Activated T-cell treated with anti-CD3 and anti-CD28 coated beads for 1 hour (primary cell): Measurements from ENCODE around the gene KAT6B.
"Not testable (repeated sequence)": the region's sequence is repeated elsewhere in the genome, so short reads cannot be mapped to it uniquely, and the experiment has no call there.

ENCODE experiments used
- DNase-seq: peaks from one replicate; pipeline ENCODE4 v3.0.0-alpha.2; 2020; ENCODE audit warnings: low read depth

The KAT6B gene

DNA sequence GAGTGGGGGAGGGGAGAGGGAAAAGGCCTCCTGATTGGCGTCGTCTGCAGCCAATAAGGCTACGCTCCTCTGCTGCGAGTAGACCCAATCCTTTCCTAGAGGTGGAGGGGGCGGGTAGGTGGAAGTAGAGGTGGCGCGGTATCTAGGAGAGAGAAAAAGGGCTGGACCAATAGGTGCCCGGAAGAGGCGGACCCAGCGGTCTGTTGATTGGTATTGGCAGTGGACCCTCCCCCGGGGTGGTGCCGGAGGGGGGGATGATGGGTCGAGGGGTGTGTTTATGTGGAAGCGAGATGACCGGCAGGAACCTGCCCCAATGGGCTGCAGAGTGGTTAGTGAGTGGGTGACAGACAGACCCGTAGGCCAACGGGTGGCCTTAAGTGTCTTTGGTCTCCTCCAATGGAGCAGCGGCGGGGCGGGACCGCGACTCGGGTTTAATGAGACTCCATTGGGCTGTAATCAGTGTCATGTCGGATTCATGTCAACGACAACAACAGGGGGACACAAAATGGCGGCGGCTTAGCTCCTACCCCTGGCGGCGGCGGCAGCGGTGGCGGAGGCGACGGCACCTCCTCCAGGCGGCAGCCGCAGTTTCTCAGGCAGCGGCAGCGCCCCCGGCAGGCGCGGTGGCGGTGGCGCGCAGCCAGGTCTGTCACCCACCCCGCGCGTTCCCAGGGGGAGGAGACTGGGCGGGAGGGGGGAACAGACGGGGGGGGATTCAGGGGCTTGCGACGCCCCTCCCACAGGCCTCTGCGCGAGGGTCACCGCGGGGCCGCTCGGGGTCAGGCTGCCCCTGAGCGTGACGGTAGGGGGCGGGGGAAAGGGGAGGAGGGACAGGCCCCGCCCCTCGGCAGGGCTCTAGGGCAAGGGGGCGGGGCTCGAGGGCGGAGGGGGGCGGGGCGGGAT, at the start of gene KAT6B:
TSS of gene KAT6B (plus strand) at position 459 of the 903 bp plus-strand sequence. CDS start 16,258 bp downstream, outside the sequence.
- peak; percentile 99 for DNase-seq

DNA sequence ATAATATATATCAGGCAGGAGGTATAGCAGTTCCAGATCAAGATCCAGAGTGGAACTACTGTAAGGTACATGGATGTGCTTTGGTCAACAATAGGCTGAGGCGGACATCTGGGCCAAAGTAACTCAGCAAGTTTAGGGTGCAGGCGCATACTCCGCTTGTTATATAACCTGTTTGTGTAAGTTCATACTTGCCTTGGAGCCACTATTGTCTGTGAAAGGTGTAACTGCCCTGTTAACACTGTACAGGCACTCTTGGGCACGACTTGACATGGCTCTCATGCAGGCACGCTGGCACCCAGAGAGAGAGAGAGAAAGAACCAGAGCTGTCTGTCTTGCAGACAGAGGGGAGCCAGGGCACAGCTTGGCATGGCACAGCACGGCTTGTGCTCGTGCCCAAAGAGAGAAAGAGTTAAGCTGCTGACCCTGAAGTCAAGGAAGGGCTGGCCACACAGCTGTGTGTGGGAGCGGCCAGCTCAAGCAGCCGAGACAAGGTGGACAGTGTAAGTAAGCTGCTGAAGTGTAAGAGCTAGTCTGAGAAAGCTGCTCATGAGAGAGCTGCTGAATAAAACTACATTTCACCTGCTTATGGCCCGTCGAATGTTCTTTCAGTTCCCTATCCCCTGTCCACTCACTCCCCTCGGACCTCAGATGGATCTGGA, 47.8 kb upstream of the KAT6B start:
- no peak for DNase-seq

DNA sequence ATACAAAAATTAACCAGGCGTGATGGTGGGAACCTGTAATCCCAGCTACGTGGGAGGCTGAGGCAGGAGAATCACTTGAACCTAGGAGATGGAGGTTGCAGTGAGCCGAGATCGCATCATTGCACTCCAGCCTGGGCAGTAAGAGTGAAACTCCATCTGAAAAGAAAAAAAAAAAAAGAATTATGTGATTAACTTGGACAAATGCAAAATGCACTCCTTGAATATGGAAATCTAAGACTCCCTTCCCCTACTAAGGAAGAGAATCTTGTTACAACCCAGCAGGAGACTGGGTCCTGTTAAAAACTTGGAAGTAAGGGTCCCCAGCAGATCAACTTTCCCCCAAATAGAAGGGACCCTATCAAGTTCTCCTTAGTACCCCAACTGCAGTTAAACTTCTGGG, 44.5 kb upstream of the KAT6B start:
- not testable (repeated sequence) for DNase-seq

DNA sequence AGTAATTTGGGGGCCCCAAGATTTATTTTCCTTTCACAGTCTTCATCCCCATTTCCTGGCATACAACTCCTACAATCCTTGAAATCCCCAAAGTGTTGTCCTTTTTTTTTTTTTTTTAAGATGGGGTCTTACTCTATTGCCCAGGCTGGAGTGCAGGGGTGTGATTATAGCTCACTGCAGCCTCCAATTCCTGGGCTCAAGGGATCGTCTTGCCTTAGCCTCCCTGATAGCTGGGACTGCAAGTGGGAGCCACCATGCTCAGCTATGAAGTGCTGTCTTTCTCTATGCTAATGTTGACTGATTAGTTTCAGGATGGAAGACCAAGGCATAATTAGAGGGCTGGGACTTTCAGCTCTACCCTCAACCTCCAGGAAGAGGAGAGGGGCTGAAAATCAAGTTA, 41.9 kb upstream of the KAT6B start:
- DNase-seq, result no peak

DNA sequence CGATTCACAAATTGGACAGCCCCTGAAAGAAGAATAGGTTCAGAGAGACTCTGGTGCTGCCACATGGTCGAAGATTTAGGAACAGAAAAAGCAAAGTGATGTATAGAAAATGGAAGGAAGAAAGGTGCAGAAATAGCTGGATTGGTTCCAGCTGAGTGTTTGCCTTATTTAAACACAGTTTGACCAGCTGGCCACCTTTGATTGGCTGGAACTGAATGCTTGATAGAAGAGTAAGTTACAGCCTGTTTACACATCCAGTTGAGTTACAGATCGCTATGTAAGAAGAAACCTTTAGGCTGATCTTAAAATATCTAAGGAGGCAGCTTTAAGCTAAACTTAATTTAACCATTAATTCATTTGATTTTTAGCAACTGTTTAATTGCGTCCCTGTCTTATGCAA, 40.3 kb upstream of the KAT6B start:
- no peak for DNase-seq

DNA sequence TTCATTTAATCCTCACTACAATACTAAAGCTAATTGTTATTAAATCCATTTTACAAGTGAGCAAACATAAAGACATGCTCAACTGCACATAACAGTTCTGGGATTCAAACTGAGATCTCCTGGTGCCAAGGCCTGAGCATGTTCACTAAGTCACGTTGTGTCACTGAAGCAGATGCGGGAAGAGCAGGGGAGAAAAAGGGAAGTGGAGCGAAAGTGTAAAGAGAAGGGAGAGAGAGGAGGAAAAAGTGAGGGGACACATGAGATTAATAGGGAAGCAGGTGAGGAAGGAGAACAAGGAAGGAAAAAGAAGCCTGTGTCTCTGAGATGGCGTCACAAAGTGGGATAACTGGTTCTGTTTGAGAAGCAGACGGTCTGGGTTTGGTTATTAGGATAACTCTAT, 38.9 kb upstream of the KAT6B start:
- no peak for DNase-seq

DNA sequence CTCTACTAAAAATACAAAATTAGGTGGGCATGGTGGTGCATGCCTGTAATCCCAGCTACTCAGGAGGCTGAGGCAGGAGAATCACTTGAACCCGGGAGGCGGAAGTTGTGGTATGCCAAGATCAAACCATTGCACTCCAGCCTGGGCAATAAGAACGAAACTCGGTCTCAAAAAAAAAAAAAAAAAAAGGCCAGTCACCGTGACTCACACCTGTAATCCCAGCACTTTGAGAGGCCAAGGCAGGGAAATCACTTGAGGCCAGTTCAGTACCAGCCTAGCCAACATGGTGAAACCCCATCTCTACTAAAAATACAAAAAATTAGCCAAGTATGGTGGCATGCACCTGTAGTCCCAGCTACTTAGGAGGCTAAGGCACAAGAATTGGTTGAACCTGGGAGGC, 34.4 kb upstream of the KAT6B start:
- DNase-seq, result not testable (repeated sequence)

DNA sequence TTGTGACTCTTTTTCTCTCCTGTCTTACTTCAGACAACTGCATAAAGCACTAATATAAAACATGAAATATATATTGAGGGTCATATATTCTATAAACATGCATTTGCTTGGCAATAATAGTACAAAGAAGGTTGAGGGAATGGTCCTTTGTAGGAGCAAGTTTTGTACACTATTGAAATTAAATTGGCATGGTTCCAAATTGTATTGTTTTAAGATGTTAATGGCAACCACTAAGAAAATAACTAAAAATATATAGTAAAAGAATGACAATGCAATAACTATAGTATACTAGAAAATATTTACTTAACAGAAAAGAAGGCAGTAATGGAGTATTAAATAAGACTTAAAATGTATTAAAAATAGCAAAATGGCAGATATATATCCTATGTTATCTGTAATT, 33.7 kb upstream of the KAT6B start:
- DNase-seq, result no peak

DNA sequence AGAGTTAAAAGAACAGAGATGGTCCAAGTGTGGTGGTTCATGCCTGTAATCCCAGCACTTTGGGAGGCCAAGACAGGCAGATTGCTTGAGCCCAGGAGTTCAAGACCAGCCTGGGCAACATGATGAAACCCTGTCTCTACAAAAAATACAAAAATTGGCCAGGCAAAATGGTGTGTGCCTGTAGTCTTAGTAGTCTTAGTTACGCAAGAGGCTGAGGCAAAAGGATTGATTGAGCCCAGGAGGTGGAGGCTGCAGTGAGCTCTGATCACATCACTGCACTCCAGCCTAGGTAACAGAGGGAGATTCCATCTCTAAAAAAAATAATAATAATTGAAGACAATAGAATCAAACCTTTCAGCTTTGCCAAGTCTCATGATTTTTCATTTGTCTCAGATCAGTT, 33.2 kb upstream of the KAT6B start:
- not testable (repeated sequence) for DNase-seq

DNA sequence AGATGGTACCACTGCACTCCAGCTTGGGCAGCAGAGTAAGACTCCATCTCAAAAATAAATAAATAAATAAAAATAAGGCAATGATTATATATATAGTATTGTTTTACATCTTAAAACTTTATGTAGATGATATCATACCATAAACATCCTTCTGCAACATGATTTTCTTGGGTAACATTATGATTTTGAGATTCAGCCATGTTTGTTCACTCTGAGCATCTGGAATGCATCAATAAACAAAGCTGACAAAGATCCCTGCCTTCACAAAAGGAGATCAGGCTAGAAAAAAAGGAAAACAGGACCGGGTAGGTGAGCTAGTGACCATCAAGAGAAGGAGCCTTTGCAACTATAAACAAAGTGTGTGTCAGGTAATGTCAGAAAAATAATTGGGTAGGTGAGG, 31.9 kb upstream of the KAT6B start:
- no peak for DNase-seq

DNA sequence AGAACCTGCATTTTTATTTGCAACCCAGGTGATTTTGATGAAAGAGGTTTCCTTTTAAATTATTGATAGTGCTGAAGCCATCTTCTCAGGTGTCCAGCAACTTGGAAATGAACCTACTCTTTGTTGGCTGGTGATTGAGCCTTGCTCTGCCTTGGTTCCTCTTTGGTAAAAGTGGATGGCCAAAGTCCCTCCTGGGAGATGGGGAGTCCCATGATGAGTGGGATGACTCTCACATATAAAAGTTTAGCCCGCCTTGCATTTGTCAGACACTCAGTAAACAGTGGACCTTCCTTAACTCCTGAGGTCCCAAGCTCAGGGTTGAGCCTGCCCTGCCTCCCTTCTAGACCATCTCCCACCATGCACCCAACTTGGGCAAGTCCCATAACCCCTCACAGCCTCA, 28.9 kb upstream of the KAT6B start:
- DNase-seq, result no peak

DNA sequence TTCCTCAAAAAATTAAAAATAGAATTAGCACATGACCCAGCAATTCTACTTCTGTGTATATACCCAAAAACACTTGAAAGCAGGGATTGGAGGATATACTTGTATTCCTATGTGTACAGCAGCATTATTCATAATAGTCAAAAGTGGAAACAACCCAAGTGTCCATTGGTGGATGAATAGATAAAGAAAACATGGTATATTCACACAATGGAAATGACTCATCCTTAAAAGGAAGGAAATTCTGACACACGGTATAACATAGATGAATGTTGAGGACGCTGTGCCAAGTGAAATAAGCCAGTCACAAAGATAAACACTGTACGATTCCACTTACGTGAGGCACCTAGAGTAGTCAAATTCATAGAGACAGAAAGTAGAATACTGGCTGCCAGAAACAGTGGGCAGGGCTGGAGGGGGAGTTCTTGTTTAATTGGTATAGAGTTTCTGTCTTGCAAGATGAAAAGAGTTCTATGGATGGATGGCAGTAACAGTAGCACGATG, 26.6 kb upstream of the KAT6B start:
- DNase-seq, result no peak

DNA sequence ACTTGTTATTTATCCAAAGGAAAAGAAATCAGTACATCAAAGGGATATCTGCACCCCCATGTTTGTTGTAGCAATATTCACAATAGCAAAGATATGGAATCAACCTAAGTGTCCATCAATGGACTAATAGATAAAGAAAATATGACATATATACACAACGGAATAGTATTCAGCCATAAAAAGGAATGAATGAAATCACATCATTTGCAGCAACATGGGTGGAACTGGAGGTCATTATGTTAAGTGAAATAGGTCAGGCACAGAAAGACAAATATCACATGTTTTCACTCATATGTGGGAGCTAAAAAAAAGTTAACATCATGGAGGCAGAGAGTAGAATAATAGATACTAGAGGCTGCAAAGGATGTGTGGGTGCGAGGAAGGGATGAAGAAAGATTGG, 25.0 kb upstream of the KAT6B start:
- no peak for DNase-seq

DNA sequence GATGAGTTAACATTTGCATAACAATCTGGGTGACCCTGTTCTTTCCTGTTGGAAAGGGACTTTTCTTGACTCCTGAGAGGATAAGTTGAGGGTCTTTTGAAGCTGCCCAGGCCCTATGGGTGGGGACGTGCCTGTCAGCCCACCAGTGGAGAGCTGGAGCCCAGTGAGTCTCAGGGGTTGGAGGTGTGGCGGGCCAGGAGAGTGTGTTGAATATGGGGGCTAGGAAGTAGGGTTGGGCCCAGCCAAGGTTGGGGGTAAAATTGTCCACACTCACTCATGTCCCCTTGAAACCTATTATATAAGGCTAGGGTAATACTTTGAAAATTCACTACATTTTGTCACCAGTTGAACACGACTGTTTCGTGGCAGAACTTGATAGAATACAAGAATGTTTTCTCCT, 17.9 kb upstream of the KAT6B start:
- DNase-seq, result no peak

DNA sequence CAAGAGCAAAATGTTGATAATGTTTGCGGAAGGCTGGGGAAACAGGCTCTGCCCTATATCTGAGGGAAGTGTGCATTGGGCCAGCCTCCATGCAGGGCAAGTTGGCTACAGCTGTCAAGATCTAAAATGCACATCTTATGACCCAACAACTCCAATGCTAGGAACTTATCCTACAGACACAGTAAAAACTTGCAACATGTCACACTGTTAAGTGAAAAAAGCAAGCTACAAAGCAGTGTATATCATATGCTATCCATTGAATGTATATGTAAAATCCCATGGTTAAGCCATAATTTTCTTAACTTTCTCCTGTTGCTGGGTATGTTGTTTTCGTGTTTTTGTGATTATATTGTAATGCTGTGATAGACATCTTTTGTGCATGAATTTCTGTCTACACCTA, 16.3 kb upstream of the KAT6B start:
- DNase-seq, result no peak

DNA sequence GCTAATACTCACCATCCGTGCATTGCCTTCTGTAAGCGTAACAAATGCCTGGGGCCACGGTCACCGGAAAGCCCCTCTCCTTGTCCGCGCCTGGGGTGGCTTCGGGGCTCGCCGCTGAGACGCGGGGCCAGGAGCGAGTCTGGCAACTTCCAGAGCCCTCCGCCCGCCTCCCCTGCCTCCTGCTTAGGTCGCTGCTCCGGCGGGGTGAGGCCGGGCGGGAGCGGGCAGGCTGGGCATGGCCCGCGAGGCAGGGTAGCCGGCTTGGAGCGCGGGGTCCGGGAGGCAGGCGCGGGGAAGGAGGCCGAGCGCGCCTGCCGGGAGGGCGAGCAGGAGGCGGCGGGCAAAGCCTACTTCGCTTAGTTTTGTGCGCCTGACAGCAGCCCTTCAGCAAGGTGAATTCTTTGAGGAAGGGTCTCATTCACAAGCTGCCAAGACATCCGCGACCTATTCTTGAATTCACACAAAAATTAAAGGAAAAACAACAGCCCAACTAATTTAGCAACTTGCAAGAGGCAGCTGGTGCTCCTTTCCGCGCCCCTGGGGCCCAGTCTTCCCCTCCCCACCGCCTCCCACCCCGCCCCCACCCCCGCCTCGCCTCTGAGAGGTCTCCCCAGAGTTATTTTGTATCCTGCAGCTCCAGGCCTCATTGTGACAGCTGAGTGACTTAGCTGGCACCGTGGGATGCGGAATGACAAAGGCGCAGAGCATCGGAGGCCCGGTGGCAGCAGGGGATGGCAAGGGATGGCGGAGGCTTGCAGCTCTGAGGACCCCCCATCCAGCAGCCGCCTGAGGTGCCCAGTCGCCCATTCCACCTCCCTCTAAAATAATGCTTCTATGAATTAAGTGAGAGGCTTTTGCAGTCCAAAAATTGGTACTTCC, 12.8 kb upstream of the KAT6B start:
- no peak for DNase-seq

DNA sequence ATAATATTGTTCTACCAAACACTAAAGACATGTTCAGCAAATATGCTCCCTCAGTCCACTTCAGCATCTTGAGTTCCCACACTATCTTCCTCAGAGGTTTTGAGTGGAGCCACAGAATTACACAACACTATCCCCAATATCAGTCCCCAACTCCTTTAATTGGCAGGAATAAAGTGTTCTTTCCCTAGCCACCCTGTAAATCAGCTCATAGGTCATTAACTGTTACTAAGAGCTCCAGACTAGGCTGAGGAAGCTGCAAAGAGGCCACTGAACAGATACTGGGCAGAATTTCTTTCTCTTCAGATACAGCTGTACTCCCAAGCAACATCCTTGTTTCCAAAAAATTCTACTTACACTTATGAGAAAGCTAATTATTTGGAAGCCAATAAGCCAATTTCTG, 11.6 kb upstream of the KAT6B start:
- DNase-seq, result no peak

DNA sequence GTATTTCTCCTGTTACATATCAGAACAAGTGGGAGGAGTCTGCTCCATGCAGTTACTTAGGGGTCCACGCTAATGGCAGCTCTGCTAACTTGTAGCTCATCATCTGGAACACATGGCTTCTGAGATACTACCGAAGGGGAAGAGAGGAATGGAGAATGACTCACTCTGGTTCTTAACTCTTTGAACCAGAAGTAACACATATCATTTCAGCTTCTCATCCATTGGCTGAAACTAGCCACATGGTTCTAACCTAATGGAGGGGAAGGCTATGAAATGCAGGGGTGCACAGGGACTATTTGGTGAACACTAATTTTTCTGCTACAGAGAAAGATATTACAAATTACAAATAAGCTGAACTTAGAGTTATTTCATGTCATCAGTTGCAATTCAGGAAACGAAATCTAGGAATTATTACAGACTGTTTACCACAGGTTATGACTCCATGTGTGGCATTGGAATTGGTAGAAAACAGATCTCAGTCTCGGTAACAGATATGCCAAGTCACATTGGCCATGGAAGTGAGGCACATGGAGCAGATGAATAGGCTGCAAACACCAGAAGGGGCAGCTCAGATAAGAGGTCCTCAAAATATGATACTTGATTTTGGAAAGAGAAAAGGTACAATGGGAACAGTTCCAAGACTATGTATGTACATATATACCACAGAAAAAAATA, 9.4 kb upstream of the KAT6B start:
- no peak for DNase-seq

DNA sequence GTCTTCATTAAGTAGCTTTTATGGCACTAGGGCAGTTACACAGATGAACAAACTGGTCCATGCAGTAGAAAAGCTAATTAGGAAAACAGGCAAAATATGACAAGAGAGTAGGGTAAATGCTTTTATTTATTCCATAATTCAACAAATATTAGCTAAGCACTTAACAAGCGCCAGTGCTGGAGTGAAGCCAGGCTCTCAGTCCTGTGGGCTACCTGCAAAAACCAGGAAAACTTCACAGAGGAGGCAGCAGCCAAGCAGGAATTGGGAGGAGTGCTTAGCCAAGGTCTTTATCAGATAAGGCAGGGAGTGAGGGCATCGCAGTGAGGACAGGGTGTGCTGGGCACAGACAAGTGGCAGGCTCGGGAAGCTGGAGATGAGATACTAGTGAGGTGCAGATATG, 4.9 kb upstream of the KAT6B start:
- no peak for DNase-seq

DNA sequence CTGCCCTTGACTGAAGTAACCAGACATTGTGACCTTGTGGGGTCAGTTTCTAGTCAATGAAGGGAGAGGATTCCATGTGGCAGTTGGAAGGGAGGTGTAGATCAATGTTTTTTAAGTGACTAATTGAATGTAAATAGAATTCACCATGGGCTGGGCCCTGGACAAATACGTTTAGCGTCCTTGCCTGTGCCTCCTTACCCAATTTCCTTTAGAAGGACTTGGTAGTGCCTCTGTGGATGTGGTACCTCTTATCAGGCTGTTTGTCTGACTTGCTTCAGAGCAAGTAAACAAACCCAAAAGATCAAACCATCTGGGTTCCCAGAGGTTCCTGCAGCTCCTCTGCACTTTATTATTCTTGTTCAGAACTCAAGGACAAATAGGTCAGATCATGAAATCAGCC, 4.3 kb upstream of the KAT6B start:
- DNase-seq, result no peak

DNA sequence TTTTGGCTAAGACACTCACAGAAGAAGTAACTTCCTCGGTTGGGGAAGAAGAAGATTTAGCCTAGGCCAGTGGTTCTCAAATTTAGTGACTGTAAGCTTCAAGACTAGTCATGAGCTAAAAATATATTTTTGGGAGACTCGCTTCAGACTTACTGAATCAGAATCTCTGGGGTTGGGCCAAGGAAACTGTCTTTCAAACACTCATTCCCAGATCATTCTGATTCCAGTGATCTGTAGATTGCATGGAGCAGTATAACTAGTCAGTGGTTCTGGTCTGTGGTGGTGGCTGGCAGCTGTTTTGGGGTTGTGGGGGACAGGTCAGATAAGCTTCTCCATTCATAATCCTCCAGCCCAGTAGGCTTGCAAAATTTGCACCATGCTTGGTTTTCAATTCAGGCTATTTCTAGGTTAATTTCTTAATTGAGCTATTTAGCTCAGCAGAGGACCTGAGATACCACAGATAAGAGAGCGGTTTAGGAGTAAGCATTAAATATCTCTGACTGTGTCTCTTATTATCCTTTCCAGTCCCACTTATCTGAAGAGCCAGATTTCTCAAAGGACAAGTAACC, 3.8 kb upstream of the KAT6B start:
- no peak for DNase-seq

DNA sequence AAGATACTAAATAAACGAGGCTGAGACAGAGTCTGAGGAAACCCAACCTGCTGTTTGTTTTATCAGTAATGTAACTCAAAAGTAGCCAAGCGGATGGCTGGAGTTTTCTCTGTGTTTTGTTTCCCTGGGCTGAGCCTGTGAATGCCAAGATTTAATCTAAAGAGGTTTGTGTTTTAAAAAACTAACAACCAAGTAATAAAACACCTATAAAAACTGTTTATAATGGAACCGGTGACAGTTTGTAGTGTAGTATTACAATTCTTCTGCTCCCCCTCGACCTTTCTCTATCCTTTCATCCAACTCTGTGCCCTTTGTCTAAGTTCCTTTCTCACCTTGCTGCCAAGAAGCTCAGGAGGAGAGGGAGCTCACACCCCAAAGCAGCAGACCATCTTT, 2.6 kb upstream of the KAT6B start:
- no peak for DNase-seq
